Brain microvascular endothelial cell (primary cell): ENCODE results near the gene JCHAIN.

Experiments
- DNase-seq: peaks from one replicate; pipeline ENCODE4 v3.0.0-alpha.2; 2020
- H3K27ac ChIP-seq: fragments of 250-450 bp; sonication (Bioruptor Pico); 2 replicates; pipeline ENCODE4 v1.5.1; 2020; ENCODE audit warnings: mild to moderate bottlenecking, moderate library complexity
- H3K27me3 ChIP-seq: fragments of 250-450 bp; sonication (Bioruptor Pico); replicated peaks from 2 replicates; pipeline ENCODE4 v1.5.1; 2020; ENCODE audit warnings: mild to moderate bottlenecking
- H3K36me3 ChIP-seq: fragments of 250-450 bp; sonication (Bioruptor Pico); replicated peaks from 2 replicates; pipeline ENCODE4 v1.5.1; 2020; ENCODE audit warnings: mild to moderate bottlenecking
- H3K4me3 ChIP-seq: 2 replicates; pipeline ENCODE4 v1.5.1; 2011; ENCODE audit warnings: low read depth, mild to moderate bottlenecking, control low read depth, low read length, moderate library complexity
- in situ Hi-C: cut with HindIII; loops from 2 replicates; pipeline ENCODE4 v1.10.0; 2017; ENCODE audit warnings: low sequenced_read_pairs, low pct_ligation_motif_present
- TF ChIP-seq, protein P1 (sequence below): IDR thresholded peaks from 2 replicates; pipeline ENCODE4 v1.5.1; 2011; ENCODE audit warnings: low read depth, mild to moderate bottlenecking, moderate library complexity, low read length, control low read depth, inconsistent platforms; ENCODE audit errors: missing control alignments

Gene JCHAIN

DNA sequence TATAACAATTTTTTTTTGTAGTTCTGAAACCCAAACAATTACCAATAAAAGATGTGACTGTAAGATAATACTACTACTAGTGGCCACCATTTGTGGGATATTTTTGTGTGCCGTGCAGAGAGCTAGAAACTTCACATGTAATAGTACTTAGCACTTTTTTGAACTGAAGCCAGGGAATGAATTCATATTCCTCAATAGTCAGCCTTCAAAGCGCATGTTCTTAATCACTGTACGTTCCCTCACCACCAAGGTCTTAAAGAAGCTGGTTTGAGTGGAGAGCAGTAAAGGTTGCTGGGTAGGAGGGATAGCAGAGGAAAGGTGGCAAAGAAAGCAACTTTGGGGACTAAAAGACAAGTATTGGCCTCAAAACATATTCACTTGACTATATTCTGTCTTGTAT, 45.8 kb upstream of the JCHAIN start:
- Histone ChIP-seq H3K27me3 (no peaks in the 10 kb centered on the region), H3K36me3 (no peaks in the 10 kb centered on the region), H3K27ac (no peak overlapping the region), H3K4me3 (no peak overlapping the region)
- in situ Hi-C loops, result no loop called here
- no peak for DNase-seq
- TF ChIP-seq, protein P1, sequence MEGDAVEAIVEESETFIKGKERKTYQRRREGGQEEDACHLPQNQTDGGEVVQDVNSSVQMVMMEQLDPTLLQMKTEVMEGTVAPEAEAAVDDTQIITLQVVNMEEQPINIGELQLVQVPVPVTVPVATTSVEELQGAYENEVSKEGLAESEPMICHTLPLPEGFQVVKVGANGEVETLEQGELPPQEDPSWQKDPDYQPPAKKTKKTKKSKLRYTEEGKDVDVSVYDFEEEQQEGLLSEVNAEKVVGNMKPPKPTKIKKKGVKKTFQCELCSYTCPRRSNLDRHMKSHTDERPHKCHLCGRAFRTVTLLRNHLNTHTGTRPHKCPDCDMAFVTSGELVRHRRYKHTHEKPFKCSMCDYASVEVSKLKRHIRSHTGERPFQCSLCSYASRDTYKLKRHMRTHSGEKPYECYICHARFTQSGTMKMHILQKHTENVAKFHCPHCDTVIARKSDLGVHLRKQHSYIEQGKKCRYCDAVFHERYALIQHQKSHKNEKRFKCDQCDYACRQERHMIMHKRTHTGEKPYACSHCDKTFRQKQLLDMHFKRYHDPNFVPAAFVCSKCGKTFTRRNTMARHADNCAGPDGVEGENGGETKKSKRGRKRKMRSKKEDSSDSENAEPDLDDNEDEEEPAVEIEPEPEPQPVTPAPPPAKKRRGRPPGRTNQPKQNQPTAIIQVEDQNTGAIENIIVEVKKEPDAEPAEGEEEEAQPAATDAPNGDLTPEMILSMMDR, result no peak

DNA sequence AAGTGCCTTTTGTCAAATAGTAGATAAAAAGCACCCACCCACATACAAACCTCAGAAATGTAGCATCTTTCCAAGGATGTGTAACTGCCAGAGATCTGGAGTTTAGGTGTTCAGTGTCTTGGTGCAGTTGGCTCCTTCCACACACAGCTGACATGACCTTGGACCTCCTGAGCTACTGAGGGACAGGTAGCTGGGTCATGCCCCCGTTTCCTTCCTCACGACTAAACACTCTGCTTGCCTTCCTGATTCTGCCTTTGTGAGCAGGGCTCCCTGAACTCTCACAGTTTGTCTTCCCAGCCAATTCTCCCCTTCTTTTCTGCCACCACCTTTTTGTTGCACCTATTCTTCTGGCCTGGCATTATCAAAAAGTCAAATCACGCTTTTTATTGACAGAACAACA, 45.3 kb upstream of the JCHAIN start:
- no peak for DNase-seq
- Histone ChIP-seq H3K27me3 (no peaks in the 10 kb centered on the region), H3K4me3 (no peak overlapping the region), H3K27ac (no peak overlapping the region), H3K36me3 (no peaks in the 10 kb centered on the region)
- in situ Hi-C loops, result no loop called here
- TF ChIP-seq, protein P1, result no peak

DNA sequence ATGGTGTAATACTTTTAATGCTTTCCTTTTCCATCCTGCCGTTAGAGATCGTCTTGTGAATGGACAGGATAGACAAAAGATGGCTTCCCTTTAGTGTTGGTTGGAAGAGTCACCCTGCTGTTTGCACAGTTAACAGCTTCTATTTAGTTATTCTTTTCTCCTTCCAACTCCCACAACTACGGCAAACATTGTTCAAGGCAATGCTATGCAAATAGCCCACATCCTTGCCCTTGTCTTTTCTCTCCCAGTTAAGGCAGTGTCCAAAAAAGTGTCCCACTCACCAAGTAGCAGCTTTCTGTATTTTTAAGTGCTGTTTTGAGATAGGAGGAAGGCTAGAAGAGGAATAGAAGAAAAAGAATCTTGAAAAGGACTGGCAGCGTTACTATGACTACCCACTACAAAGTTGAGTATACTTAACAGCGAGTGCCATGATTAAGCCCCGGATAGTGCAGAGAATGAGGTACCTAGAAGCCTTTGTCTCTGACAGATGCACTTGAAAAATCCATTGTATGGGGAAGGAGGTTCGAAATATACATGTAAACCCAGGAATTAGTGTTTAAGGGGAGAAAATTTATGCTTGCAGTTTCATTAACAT, 43.4 kb upstream of the JCHAIN start:
- in situ Hi-C loops, result no loop called here
- H3K27me3 ChIP-seq, result no peaks in the 10 kb centered on the region
- DNase-seq, result no peak
- TF ChIP-seq, protein P1, result no peak
- H3K36me3 ChIP-seq, result no peaks in the 10 kb centered on the region
- no peak overlapping the region for H3K27ac ChIP-seq
- H3K4me3 ChIP-seq, result no peak overlapping the region

DNA sequence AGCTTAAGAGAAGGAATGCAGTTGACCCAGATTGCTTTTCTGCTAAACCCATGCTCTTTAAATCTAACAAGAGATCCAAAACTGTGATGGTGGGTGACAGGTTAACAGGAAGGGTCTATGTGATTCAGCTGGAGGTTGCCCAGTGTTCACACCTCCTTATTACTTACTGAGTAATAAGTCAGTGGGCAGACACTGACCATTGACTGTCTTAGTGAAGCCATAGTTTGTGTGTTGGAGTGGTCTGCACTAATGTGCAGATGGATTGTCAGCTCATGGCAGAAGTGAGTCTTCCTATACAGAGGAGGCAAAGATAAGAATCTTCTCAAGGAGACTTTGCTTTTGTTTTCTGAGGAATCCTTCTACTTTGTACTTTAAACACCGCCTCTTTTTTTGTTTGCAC, 40.2 kb upstream of the JCHAIN start:
- Histone ChIP-seq H3K4me3 (peak overlapping the region; percentile 72), H3K27ac (peak overlapping the region; percentile 75), H3K27me3 (no peaks in the 10 kb centered on the region), H3K36me3 (no peaks in the 10 kb centered on the region)
- in situ Hi-C loops, result no loop called here
- TF ChIP-seq, protein P1, result no peak
- no peak for DNase-seq

DNA sequence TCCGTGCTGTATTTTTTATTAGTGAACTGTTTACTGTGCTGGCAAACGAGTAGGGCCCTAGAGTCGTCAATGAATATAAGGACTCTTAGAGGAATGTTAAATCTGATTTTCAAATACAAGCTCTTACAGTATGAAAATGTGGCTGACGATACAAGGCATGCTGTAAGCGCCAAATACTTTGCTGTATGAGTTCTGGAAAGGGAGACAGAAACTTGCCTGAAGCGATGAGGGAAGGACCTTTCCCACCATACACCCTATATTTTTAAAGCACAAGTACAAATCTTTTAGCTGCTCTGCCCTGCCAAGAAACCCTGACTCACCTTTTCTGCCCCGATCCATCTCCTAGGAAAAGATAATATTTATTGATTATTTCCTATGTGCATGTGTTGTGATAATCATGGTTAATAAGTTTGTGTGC, 39.7 kb upstream of the JCHAIN start:
- H3K4me3 ChIP-seq, result peak overlapping the region; percentile 72
- no peaks in the 10 kb centered on the region for H3K27me3 ChIP-seq
- DNase-seq, result no peak
- H3K27ac ChIP-seq, result peak overlapping the region; percentile 75
- H3K36me3 ChIP-seq, result no peaks in the 10 kb centered on the region
- in situ Hi-C loops, result no loop called here
- TF ChIP-seq, protein P1, result no peak
